Endodermal cell (in vitro differentiated cells): ENCODE measurements around the gene EEF1A2. TPM values are rescaled to one million over a fixed set of nuclear protein-coding genes. Genes with fewer than 3 reads are reported as not detected.

Source experiments
- DNase-seq: peaks from one replicate; pipeline ENCODE4 v3.0.0-alpha.2; 2017
- H3K27ac ChIP-seq: 2 replicates; pipeline ENCODE4 v1.5.1; 2013; ENCODE audit warnings: mild to moderate bottlenecking, low read depth, low read length, moderate library complexity
- H3K27me3 ChIP-seq: 2 replicates; pipeline ENCODE4 v1.6.1; 2013; ENCODE audit warnings: mild to moderate bottlenecking, low read length, moderate library complexity; ENCODE audit not compliant: insufficient read depth, control insufficient read depth, poor library complexity, severe bottlenecking
- H3K36me3 ChIP-seq: 2 replicates; pipeline ENCODE4 v1.7.0; 2013; ENCODE audit warnings: mild to moderate bottlenecking, low read length, moderate library complexity; ENCODE audit not compliant: control insufficient read depth, insufficient read depth
- H3K4me1 ChIP-seq: one replicate; pipeline ENCODE4 v1.7.0; 2013; ENCODE audit warnings: low read length; ENCODE audit not compliant: control insufficient read depth, insufficient read depth
- H3K4me3 ChIP-seq: 2 replicates; pipeline ENCODE4 v1.5.1; 2013; ENCODE audit warnings: mild to moderate bottlenecking, low read length, moderate library complexity
- H3K9ac ChIP-seq: 2 replicates; pipeline ENCODE4 v1.6.1; 2013; ENCODE audit warnings: mild to moderate bottlenecking, low read length, moderate library complexity; ENCODE audit not compliant: poor library complexity, severe bottlenecking; ENCODE audit errors: extremely low read depth
- H3K9me3 ChIP-seq: 2 replicates; pipeline ENCODE4 v1.6.1; 2013; ENCODE audit warnings: mild to moderate bottlenecking, low read length, moderate library complexity; ENCODE audit not compliant: control insufficient read depth
- H3K27ac Mint-ChIP-seq: 2 replicates; pipeline ENCODE4 v1.8.0; 2020; ENCODE audit warnings: mixed read lengths
- H3K27me3 Mint-ChIP-seq: 2 replicates; pipeline ENCODE4 v1.8.0; 2021; ENCODE audit warnings: mild to moderate bottlenecking, mixed read lengths; ENCODE audit not compliant: insufficient read depth
- H3K36me3 Mint-ChIP-seq: 2 replicates; pipeline ENCODE4 v1.8.0; 2020; ENCODE audit warnings: low read depth, mixed read lengths
- H3K4me1 Mint-ChIP-seq: 2 replicates; pipeline ENCODE4 v1.8.0; 2020; ENCODE audit warnings: mixed read lengths
- H3K4me3 Mint-ChIP-seq: 2 replicates; pipeline ENCODE4 v1.8.0; 2020; ENCODE audit warnings: mild to moderate bottlenecking, moderate library complexity, mixed read lengths
- H3K9me3 Mint-ChIP-seq: 2 replicates; pipeline ENCODE4 v1.8.0; 2020; ENCODE audit warnings: mild to moderate bottlenecking, mixed read lengths
- WGBS, 2 experiments: methylation state at CpG; one replicate each; pipeline versions ENCODE4 v1.1.5 to v1.1.7; 2013; ENCODE audit warnings: missing lambda C conversion rate in 2 of 2, mixed read lengths in 1 of 2; ENCODE audit not compliant: insufficient coverage in 1 of 2, insufficient read length in 1 of 2; 5-methylcytosine and 5-hydroxymethylcytosine counted together
- total RNA-seq, 2 donors: library from RNA; stranded (reverse); fragmentation: NEBNext Ultra II Directional in 1 of 2; extraction: Animal tissue kit (Norgen Biotek cat#: 25700) in 1 of 2; gene quantifications; 2 replicates in 1 of 2; 3 replicates in 1 of 2; pipeline ENCODE4 v1.2.1, GENCODE V29; 2021
- TF ChIP-seq, protein P1 (sequence below): fragments of 200-600 bp; sonication (generic); conservative IDR thresholded peaks from 2 replicates; pipeline ENCODE4 v1.5.0; 2021; ENCODE audit warnings: antibody characterized with exemption, mild to moderate bottlenecking

EEF1A2 gene
- total RNA-seq, 2 donors from 2014 or later: 12.1 to 22.6 TPM

DNA sequence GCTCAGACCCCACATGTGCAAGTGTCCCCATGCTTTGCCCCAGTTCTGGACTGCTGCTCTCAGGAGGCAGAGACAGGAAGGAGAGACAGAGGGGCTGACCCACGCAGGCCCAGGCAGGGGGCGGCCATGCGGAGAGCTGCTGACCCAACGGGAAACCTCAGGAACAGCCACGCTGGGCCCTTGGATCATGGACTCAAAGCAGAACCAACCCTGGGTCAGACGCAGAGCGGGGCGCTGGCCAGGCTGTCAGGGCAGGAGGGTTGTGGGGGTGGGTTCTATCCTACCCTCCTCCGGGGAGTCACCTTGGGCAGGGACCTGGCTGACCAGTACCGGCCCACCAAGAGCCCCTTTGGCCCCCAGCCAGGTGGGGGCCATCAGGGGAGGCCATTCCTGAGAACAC, 28.5 kb downstream of the EEF1A2 start:
- Histone ChIP-seq H3K9me3 (no peaks in the 10 kb centered on the region), H3K36me3 (no peaks in the 10 kb centered on the region), H3K4me3 (peak overlapping the region; percentile 74), H3K4me1 (no peaks in the 10 kb centered on the region), H3K27me3 (peaks cover 23% of the 10 kb centered on the region), H3K27ac (no peak overlapping the region), H3K9ac (no peak overlapping the region)
- no peak for DNase-seq
- peak overlapping the region; percentile 57 for H3K4me3 Mint-ChIP-seq
- H3K27me3 Mint-ChIP-seq: peaks cover 31% of the 10 kb centered on the region
- H3K27ac Mint-ChIP-seq: no peak overlapping the region
- no peaks in the 10 kb centered on the region for H3K36me3 Mint-ChIP-seq
- WGBS, 2 experiments: 85 to 90% methylated on average over 4 to 10 of the region's 10 CpGs
- H3K4me1 Mint-ChIP-seq: no peaks in the 10 kb centered on the region
- H3K9me3 Mint-ChIP-seq: no peaks in the 10 kb centered on the region
- TF ChIP-seq, protein P1, sequence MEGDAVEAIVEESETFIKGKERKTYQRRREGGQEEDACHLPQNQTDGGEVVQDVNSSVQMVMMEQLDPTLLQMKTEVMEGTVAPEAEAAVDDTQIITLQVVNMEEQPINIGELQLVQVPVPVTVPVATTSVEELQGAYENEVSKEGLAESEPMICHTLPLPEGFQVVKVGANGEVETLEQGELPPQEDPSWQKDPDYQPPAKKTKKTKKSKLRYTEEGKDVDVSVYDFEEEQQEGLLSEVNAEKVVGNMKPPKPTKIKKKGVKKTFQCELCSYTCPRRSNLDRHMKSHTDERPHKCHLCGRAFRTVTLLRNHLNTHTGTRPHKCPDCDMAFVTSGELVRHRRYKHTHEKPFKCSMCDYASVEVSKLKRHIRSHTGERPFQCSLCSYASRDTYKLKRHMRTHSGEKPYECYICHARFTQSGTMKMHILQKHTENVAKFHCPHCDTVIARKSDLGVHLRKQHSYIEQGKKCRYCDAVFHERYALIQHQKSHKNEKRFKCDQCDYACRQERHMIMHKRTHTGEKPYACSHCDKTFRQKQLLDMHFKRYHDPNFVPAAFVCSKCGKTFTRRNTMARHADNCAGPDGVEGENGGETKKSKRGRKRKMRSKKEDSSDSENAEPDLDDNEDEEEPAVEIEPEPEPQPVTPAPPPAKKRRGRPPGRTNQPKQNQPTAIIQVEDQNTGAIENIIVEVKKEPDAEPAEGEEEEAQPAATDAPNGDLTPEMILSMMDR: no peak

DNA sequence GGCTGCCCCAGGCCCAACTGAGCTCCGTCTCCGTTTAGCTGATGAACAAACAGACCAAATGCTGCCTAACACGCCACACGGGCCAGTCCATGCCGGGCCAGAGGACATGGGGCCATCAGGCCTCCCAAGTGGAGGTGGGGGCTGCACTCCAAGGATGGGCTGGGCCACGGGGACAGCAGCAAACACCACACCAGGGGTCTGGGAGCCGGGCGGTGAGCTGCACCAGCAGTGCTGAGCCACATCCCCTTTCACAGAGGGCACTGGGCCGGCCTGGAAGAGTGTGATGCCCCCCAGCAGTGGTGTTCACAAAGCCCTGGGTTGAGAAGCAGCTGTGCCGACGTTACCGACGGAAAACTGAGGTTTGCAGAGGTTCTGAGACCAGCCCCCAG, 29.2 kb downstream of the EEF1A2 start:
- Histone ChIP-seq H3K4me1 (no peaks in the 10 kb centered on the region), H3K27ac (no peak overlapping the region), H3K9me3 (no peaks in the 10 kb centered on the region), H3K9ac (no peak overlapping the region), H3K27me3 (peaks cover 18% of the 10 kb centered on the region), H3K4me3 (no peak overlapping the region), H3K36me3 (no peaks in the 10 kb centered on the region)
- 92% methylated on average over 11 to 13 of the region's 13 CpGs for WGBS, 2 experiments
- no peak overlapping the region for H3K27ac Mint-ChIP-seq
- no peaks in the 10 kb centered on the region for H3K4me1 Mint-ChIP-seq
- no peaks in the 10 kb centered on the region for H3K9me3 Mint-ChIP-seq
- TF ChIP-seq, protein P1: no peak
- peak overlapping the region; percentile 57 for H3K4me3 Mint-ChIP-seq
- peaks cover 24% of the 10 kb centered on the region for H3K27me3 Mint-ChIP-seq
- no peaks in the 10 kb centered on the region for H3K36me3 Mint-ChIP-seq
- no peak for DNase-seq

DNA sequence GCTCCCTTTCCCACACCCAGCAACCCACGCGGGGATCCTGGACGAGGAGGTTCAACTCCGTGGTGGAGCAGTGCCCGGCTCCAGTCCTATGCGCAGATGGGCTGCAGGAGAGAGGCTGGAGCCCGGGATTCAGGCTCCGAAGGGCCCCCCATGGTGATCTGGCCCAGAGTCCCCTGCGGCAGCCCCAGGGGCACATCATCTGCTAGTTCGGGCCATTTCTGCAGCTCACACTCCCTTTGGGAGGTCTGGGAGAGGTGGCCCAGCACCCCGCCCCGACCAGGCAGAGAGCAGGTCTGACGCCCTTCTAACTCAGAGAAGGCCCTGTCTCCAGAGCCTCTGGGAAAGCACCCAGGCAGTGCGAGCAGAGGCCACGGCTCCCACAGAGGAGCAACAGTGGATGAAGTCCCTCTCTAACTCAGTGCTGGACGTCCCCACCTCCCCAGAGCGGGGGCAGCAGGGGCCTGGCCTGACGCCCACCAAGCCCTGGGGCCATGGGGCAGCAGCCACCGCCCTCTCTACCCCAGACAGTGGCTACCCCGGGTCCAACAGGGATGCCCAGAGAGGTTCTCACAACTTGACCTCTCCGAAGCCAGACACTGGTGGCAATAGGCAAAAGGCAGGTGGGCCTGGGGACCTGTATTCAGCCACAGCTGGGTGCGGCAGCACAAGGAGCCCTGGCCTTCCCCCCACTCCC, 29.7 kb downstream of the EEF1A2 start:
- H3K36me3 Mint-ChIP-seq: no peaks in the 10 kb centered on the region
- H3K9me3 ChIP-seq: no peaks in the 10 kb centered on the region
- WGBS, 2 experiments: 90 to 96% methylated on average over 16 to 22 of the region's 22 CpGs
- no peak overlapping the region for H3K4me3 Mint-ChIP-seq
- peaks cover 12% of the 10 kb centered on the region for H3K27me3 ChIP-seq
- H3K4me3 ChIP-seq: no peak overlapping the region
- H3K27ac ChIP-seq: no peak overlapping the region
- peaks cover 19% of the 10 kb centered on the region for H3K27me3 Mint-ChIP-seq
- DNase-seq: no peak
- TF ChIP-seq, protein P1: no peak
- H3K9me3 Mint-ChIP-seq: no peaks in the 10 kb centered on the region
- H3K4me1 Mint-ChIP-seq: no peaks in the 10 kb centered on the region
- no peaks in the 10 kb centered on the region for H3K36me3 ChIP-seq
- H3K4me1 ChIP-seq: no peaks in the 10 kb centered on the region
- H3K27ac Mint-ChIP-seq: no peak overlapping the region
- H3K9ac ChIP-seq: no peak overlapping the region
